ENCODE measurements around the gene MYO6.
"Not testable (repeated sequence)": the region's sequence is repeated elsewhere in the genome, so short reads cannot be mapped to it uniquely, and the experiment has no call there.

DNA sequence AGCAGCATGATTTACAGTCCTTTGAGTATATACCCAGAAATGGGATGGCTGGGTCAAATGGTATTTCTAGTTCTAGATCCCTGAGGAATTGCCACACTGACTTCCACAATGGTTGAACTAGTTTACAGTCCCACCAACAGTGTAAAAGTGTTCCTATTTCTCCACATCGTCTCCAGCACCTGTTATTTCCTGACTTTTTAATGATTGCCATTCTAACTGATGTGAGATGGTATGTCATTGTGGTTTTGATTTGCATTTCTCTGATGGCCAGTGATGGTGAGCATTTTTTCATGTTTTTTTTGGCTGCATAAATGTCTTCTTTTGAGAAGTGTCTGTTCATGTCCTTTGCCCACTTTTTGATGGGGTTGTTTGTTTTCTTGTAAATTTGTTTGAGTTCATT, 151.2 kb downstream of the MYO6 start:
- TF ChIP-seq, protein P1, sequence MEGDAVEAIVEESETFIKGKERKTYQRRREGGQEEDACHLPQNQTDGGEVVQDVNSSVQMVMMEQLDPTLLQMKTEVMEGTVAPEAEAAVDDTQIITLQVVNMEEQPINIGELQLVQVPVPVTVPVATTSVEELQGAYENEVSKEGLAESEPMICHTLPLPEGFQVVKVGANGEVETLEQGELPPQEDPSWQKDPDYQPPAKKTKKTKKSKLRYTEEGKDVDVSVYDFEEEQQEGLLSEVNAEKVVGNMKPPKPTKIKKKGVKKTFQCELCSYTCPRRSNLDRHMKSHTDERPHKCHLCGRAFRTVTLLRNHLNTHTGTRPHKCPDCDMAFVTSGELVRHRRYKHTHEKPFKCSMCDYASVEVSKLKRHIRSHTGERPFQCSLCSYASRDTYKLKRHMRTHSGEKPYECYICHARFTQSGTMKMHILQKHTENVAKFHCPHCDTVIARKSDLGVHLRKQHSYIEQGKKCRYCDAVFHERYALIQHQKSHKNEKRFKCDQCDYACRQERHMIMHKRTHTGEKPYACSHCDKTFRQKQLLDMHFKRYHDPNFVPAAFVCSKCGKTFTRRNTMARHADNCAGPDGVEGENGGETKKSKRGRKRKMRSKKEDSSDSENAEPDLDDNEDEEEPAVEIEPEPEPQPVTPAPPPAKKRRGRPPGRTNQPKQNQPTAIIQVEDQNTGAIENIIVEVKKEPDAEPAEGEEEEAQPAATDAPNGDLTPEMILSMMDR (IDR thresholded peaks at IDR 0.05; ENCODE audit: low read depth, low read length): not testable (repeated sequence)
- not testable (repeated sequence) for TF ChIP-seq EZH2phosphoT487 (IDR thresholded peaks at IDR 0.05; ENCODE audit: low read depth)
